ENCODE data around the gene TASL.

DNA sequence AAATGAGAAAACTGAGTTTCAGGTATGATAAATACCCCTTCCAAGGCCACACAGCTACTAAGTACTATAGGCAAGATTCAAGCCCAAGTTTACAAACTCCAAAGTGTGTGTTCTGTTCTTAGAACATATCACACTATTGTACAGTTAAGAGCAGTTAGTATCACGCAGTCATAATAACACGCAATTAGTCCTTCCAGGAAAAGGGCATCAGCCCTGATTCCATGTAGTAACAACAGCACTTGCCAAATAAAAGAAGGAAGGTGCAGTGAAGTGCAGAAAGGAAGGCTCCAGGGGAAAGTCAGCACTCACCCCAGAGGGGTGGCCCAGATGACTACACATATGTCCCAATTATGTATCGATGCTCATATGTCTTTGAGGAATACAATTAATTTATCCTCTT lies 4.4 kb downstream of the TASL start:
- TF ChIP-seq, protein P1, sequence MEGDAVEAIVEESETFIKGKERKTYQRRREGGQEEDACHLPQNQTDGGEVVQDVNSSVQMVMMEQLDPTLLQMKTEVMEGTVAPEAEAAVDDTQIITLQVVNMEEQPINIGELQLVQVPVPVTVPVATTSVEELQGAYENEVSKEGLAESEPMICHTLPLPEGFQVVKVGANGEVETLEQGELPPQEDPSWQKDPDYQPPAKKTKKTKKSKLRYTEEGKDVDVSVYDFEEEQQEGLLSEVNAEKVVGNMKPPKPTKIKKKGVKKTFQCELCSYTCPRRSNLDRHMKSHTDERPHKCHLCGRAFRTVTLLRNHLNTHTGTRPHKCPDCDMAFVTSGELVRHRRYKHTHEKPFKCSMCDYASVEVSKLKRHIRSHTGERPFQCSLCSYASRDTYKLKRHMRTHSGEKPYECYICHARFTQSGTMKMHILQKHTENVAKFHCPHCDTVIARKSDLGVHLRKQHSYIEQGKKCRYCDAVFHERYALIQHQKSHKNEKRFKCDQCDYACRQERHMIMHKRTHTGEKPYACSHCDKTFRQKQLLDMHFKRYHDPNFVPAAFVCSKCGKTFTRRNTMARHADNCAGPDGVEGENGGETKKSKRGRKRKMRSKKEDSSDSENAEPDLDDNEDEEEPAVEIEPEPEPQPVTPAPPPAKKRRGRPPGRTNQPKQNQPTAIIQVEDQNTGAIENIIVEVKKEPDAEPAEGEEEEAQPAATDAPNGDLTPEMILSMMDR (IDR thresholded peaks at IDR 0.05) = no peak
- no peak for TF ChIP-seq POLR2A (IDR thresholded peaks at IDR 0.05)
